Brain microvascular endothelial cell (primary cell): ENCODE measurements around the gene PPARD.

Source experiments
- DNase-seq: peaks from one replicate; pipeline ENCODE4 v3.0.0-alpha.2; 2020
- H3K27ac ChIP-seq: fragments of 250-450 bp; sonication (Bioruptor Pico); 2 replicates; pipeline ENCODE4 v1.5.1; 2020; ENCODE audit warnings: mild to moderate bottlenecking, moderate library complexity
- H3K27me3 ChIP-seq: fragments of 250-450 bp; sonication (Bioruptor Pico); replicated peaks from 2 replicates; pipeline ENCODE4 v1.5.1; 2020; ENCODE audit warnings: mild to moderate bottlenecking
- H3K36me3 ChIP-seq: fragments of 250-450 bp; sonication (Bioruptor Pico); replicated peaks from 2 replicates; pipeline ENCODE4 v1.5.1; 2020; ENCODE audit warnings: mild to moderate bottlenecking
- H3K4me3 ChIP-seq: 2 replicates; pipeline ENCODE4 v1.5.1; 2011; ENCODE audit warnings: low read depth, mild to moderate bottlenecking, control low read depth, low read length, moderate library complexity
- CTCF ChIP-seq: IDR thresholded peaks from 2 replicates; pipeline ENCODE4 v1.5.1; 2011; ENCODE audit warnings: low read depth, mild to moderate bottlenecking, moderate library complexity, low read length, control low read depth, inconsistent platforms; ENCODE audit errors: missing control alignments
- in situ Hi-C: cut with HindIII; loops from 2 replicates; pipeline ENCODE4 v1.10.0; 2017; ENCODE audit warnings: low sequenced_read_pairs, low pct_ligation_motif_present

The PPARD gene

GRCh38 chr6:35370124-35370741 is 27.9 kb downstream of the PPARD start:
- in situ Hi-C loops = no loop called here
- Histone ChIP-seq H3K36me3 (no peaks in the 10 kb centered on the region), H3K27ac (peak overlapping the region; percentile 88), H3K27me3 (no peaks in the 10 kb centered on the region), H3K4me3 (no peak overlapping the region)
- no peak for TF ChIP-seq CTCF
- peak; percentile 87 for DNase-seq

GRCh38 chr6:35370785-35371493 is 28.6 kb downstream of the PPARD start:
- in situ Hi-C loops = no loop called here
- no peaks in the 10 kb centered on the region for H3K27me3 ChIP-seq
- no peaks in the 10 kb centered on the region for H3K36me3 ChIP-seq
- H3K27ac ChIP-seq = peak overlapping the region; percentile 88
- peak; percentile 24 for DNase-seq
- no peak overlapping the region for H3K4me3 ChIP-seq
- no peak for TF ChIP-seq CTCF

- in situ Hi-C loops = no loop called here
- no peak for TF ChIP-seq CTCF
- no peak overlapping the region for H3K4me3 ChIP-seq
- H3K36me3 ChIP-seq = no peaks in the 10 kb centered on the region
- H3K27ac ChIP-seq = no peak overlapping the region
- DNase-seq = no peak
- H3K27me3 ChIP-seq = no peaks in the 10 kb centered on the region
Observed at GRCh38 chr6:35371494-35372262, 29.3 kb downstream of the PPARD start.

GRCh38 chr6:35372633-35373032 is 30.3 kb downstream of the PPARD start:
- no peak overlapping the region for H3K27ac ChIP-seq
- no peaks in the 10 kb centered on the region for H3K36me3 ChIP-seq
- TF ChIP-seq CTCF = no peak
- in situ Hi-C loops = no loop called here
- H3K27me3 ChIP-seq = no peaks in the 10 kb centered on the region
- no peak overlapping the region for H3K4me3 ChIP-seq
- no peak for DNase-seq

- Histone ChIP-seq H3K4me3 (no peak overlapping the region), H3K36me3 (no peaks in the 10 kb centered on the region), H3K27me3 (no peaks in the 10 kb centered on the region), H3K27ac (peak overlapping the region; percentile 69)
- no peak for DNase-seq
- no peak for TF ChIP-seq CTCF
- in situ Hi-C loops = no loop called here
Observed at GRCh38 chr6:35376281-35376680, 33.9 kb downstream of the PPARD start.
